Epithelial cell of proximal tubule (primary cell): ENCODE measurements around the gene WEE2. TPM values are rescaled to one million over a fixed set of nuclear protein-coding genes. Genes with fewer than 3 reads are reported as not detected.

Source experiments
- DNase-seq: peaks from one replicate; pipeline ENCODE4 v3.0.0-alpha.2; 2011; ENCODE audit warnings: low read depth
- H3K4me3 ChIP-seq: 2 replicates; pipeline ENCODE4 v1.5.1; 2011; ENCODE audit warnings: low read depth, mild to moderate bottlenecking, low read length
- CTCF ChIP-seq: conservative IDR thresholded peaks from 2 replicates; pipeline ENCODE4 v1.5.1; 2012; ENCODE audit warnings: low read depth, mild to moderate bottlenecking, low read length
- total RNA-seq: library from RNA; depleted of rRNA; stranded (reverse); fragments of >200 nt; gene quantifications from 2 replicates; pipeline ENCODE4 v1.2.3, GENCODE V29; 2015

WEE2 gene
- total RNA-seq, 1 donor from 2014 or later = not detected

- no peak overlapping the region for H3K4me3 ChIP-seq
- DNase-seq = no peak
- no peak for TF ChIP-seq CTCF
Measured at GRCh38 chr7:141691540-141691939, 16.6 kb upstream of the WEE2 start.

GRCh38 chr7:141691961-141692360 is 16.2 kb upstream of the WEE2 start:
- no peak for DNase-seq
- no peak overlapping the region for H3K4me3 ChIP-seq
- no peak for TF ChIP-seq CTCF

- no peak for TF ChIP-seq CTCF
- H3K4me3 ChIP-seq = no peak overlapping the region
- no peak for DNase-seq
Measured at GRCh38 chr7:141693082-141693481, 15.1 kb upstream of the WEE2 start.

- no peak for TF ChIP-seq CTCF
- no peak for DNase-seq
Measured at GRCh38 chr7:141695803-141696289, 12.3 kb upstream of the WEE2 start.

DNA sequence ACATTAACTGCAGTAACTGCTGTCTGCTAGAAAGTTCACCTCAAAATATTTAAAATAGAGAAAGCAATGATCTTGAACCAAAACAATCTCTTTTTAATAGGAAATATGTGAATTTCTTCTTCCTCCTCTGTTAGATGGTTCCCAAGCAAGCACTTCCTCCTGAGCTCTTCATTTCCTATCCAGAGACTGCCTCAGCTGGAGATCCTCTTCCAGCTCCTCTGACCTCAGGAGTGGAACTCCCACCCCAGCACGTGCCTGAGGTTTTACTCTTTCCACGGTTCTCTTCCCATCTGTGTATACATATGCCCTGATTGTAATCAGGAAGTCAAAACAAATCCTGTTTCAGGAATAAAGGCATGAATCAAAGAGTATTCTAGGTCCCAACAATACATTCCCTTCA is 11.8 kb upstream of the WEE2 start:
- no peak for TF ChIP-seq CTCF
- DNase-seq = no peak
- H3K4me3 ChIP-seq = no peak overlapping the region

More at GRCh38 chr7:141695803-141696289, 12.3 kb upstream of the WEE2 start:
- no peak overlapping the region for H3K4me3 ChIP-seq

DNA sequence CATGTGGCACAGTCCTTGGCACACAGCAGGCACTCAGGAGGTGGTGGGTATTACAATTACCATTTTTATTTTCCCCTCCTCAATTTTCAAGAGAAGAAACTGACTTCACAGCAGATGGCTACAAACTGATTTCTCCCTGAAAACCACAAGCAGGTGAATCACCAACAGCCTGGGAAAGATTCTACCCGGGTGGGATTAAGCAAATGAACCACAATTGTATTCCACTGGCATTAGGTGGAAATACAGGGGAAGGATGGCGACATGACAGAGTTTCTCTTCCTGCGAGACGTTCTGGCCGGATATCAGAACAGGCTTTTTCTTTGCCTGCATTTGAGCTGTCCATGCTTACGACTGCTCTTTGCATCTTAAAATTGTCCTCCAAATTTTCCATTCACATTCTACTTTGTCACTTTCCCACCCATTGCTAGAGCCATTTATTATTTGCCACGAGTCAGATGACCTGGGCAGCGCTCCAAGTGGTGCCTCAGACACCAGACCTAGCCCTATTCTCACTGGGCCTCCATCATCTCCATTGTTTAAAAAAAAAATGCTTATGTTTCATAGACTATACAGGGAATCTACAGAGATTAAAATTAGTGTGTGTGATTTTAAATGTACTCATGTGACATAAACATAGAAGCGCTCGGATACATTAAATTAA is 10.8 kb upstream of the WEE2 start:
- no peak overlapping the region for H3K4me3 ChIP-seq

More for the DNA sequence above, 10.8 kb upstream of the WEE2 start:
- peak; percentile 32 for DNase-seq
- no peak for TF ChIP-seq CTCF
